H1 (cell line): ENCODE measurements around the gene LRRIQ4. TPM values are rescaled to one million over a fixed set of nuclear protein-coding genes. Genes with fewer than 3 reads are reported as not detected.

Experiments
- BACH1 ChIP-seq: IDR thresholded peaks from 2 replicates; pipeline ENCODE4 v1.6.1; 2012; ENCODE audit warnings: low read length, improper control_type of control experiment
- CHD2 ChIP-seq: IDR thresholded peaks from 2 replicates; pipeline ENCODE4 v1.6.1; 2012; ENCODE audit warnings: low read length, improper control_type of control experiment
- EP300 ChIP-seq, 2 experiments: IDR thresholded peaks; 1 replicate in 1 of 2; 2 replicates in 1 of 2; pipeline ENCODE4 v1.6.1; 2011 to 2012; ENCODE audit warnings: low read depth in 2 of 2, low read length in 2 of 2, mild to moderate bottlenecking in 2 of 2, borderline replicate concordance in 1 of 2, inconsistent platforms in 1 of 2, moderate library complexity in 1 of 2
- EZH2 ChIP-seq: fragments of 200-600 bp; sonication (generic); IDR thresholded peaks from 2 replicates; pipeline ENCODE4 v1.7.1; 2012; ENCODE audit warnings: low read depth, mild to moderate bottlenecking, moderate library complexity, low read length, inconsistent platforms; ENCODE audit not compliant: severe bottlenecking
- HDAC6 ChIP-seq: IDR thresholded peaks from one replicate; pipeline ENCODE4 v1.7.1; 2012; ENCODE audit warnings: low read depth, mild to moderate bottlenecking, inconsistent platforms, low read length, moderate library complexity
- POLR2A ChIP-seq, 2 experiments: IDR thresholded peaks; 1 replicate in 1 of 2; 2 replicates in 1 of 2; pipeline ENCODE4 v1.6.1; 2011; ENCODE audit warnings: low read depth in 2 of 2, low read length in 2 of 2, mild to moderate bottlenecking in 2 of 2; ENCODE audit errors: control extremely low read depth in 1 of 2
- RBBP5 ChIP-seq: IDR thresholded peaks from 2 replicates; pipeline ENCODE4 v1.7.1; 2012; ENCODE audit warnings: low read depth, mild to moderate bottlenecking, inconsistent platforms, low read length, moderate library complexity, borderline replicate concordance
- RNF2 ChIP-seq: fragments of 200-900, 300-1000 bp; sonication (generic); IDR thresholded peaks from 2 replicates; pipeline ENCODE4 v1.7.1; 2016; ENCODE audit warnings: borderline replicate concordance, low read depth, mild to moderate bottlenecking, antibody characterized with exemption, low read length; ENCODE audit not compliant: poor library complexity, severe bottlenecking; ENCODE audit errors: missing control alignments
- TAF7 ChIP-seq: optimal IDR thresholded peaks from 2 replicates; pipeline ENCODE3; 2011; ENCODE audit warnings: low read depth, mild to moderate bottlenecking, inconsistent platforms, low read length, moderate library complexity, borderline replicate concordance
- polyA plus RNA-seq, 7 experiments: library from polyadenylated mRNA; depleted of rRNA in 3 of 7; stranded (reverse) in 5 of 7; unstranded in 2 of 7; fragments of >200 nt in 5 of 7; fragments of 200-250 nt in 2 of 7; gene quantifications; 1 replicate in 5 of 7; 2 replicates in 1 of 7; 4 replicates in 1 of 7; pipeline versions ENCODE4 v1.2.1 to v1.2.3, GENCODE V29; 2011 to 2013; ENCODE audit warnings: missing spikeins in 2 of 7, mixed read lengths in 2 of 7
- total RNA-seq: library from RNA; stranded (reverse); fragmentation: NEBNext Ultra II Directional; extraction: Animal tissue kit (Norgen Biotek cat#: 25700); gene quantifications from 2 replicates; pipeline ENCODE4 v1.2.1, GENCODE V29; 2021
- TF ChIP-seq, protein P1 (sequence below): fragments of 300-600 bp; sonication (generic); IDR thresholded peaks from 2 replicates; pipeline ENCODE4 v1.7.1; 2012; ENCODE audit warnings: low read length, moderate library complexity, mild to moderate bottlenecking, inconsistent platforms; ENCODE audit not compliant: insufficient replicate concordance

The LRRIQ4 gene
- total and polyA plus RNA-seq, 2 of the 8 experiments (the other 6 are each of a cell fraction or from before 2014, with no cell fraction given), result 0.08 TPM; not detected in 1

DNA sequence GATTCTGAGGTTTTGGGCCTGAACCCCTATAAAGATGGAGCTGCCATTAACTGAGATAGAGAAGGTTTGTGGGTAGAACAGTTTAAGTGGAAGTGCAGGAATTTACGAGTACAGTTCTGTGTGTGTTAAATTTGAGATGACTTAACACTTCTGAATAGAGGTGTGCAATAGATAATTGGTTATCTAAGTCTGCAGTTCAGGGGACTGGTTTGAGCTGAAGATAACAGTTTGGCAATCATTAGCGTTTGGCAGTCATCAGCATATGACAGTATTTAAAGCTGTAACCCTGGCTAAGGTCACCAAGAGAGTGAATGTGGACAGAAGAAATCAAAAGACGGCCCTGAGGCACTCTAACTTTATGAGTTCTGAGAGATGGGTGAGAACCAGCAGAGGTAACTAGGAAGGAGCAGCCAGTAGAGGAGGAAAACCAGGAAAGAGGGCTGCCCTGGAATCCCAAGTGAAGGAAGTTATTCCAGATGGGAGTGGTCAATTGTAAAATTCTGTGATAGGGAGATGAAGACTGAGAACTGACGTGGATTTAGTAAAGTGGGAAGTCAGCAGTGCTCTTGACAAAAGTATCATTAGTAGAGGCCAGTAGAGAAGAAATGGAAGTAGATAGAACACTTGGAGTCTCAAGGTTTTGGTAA is 31.3 kb upstream of the LRRIQ4 start (continued):
- TF ChIP-seq, protein P1, sequence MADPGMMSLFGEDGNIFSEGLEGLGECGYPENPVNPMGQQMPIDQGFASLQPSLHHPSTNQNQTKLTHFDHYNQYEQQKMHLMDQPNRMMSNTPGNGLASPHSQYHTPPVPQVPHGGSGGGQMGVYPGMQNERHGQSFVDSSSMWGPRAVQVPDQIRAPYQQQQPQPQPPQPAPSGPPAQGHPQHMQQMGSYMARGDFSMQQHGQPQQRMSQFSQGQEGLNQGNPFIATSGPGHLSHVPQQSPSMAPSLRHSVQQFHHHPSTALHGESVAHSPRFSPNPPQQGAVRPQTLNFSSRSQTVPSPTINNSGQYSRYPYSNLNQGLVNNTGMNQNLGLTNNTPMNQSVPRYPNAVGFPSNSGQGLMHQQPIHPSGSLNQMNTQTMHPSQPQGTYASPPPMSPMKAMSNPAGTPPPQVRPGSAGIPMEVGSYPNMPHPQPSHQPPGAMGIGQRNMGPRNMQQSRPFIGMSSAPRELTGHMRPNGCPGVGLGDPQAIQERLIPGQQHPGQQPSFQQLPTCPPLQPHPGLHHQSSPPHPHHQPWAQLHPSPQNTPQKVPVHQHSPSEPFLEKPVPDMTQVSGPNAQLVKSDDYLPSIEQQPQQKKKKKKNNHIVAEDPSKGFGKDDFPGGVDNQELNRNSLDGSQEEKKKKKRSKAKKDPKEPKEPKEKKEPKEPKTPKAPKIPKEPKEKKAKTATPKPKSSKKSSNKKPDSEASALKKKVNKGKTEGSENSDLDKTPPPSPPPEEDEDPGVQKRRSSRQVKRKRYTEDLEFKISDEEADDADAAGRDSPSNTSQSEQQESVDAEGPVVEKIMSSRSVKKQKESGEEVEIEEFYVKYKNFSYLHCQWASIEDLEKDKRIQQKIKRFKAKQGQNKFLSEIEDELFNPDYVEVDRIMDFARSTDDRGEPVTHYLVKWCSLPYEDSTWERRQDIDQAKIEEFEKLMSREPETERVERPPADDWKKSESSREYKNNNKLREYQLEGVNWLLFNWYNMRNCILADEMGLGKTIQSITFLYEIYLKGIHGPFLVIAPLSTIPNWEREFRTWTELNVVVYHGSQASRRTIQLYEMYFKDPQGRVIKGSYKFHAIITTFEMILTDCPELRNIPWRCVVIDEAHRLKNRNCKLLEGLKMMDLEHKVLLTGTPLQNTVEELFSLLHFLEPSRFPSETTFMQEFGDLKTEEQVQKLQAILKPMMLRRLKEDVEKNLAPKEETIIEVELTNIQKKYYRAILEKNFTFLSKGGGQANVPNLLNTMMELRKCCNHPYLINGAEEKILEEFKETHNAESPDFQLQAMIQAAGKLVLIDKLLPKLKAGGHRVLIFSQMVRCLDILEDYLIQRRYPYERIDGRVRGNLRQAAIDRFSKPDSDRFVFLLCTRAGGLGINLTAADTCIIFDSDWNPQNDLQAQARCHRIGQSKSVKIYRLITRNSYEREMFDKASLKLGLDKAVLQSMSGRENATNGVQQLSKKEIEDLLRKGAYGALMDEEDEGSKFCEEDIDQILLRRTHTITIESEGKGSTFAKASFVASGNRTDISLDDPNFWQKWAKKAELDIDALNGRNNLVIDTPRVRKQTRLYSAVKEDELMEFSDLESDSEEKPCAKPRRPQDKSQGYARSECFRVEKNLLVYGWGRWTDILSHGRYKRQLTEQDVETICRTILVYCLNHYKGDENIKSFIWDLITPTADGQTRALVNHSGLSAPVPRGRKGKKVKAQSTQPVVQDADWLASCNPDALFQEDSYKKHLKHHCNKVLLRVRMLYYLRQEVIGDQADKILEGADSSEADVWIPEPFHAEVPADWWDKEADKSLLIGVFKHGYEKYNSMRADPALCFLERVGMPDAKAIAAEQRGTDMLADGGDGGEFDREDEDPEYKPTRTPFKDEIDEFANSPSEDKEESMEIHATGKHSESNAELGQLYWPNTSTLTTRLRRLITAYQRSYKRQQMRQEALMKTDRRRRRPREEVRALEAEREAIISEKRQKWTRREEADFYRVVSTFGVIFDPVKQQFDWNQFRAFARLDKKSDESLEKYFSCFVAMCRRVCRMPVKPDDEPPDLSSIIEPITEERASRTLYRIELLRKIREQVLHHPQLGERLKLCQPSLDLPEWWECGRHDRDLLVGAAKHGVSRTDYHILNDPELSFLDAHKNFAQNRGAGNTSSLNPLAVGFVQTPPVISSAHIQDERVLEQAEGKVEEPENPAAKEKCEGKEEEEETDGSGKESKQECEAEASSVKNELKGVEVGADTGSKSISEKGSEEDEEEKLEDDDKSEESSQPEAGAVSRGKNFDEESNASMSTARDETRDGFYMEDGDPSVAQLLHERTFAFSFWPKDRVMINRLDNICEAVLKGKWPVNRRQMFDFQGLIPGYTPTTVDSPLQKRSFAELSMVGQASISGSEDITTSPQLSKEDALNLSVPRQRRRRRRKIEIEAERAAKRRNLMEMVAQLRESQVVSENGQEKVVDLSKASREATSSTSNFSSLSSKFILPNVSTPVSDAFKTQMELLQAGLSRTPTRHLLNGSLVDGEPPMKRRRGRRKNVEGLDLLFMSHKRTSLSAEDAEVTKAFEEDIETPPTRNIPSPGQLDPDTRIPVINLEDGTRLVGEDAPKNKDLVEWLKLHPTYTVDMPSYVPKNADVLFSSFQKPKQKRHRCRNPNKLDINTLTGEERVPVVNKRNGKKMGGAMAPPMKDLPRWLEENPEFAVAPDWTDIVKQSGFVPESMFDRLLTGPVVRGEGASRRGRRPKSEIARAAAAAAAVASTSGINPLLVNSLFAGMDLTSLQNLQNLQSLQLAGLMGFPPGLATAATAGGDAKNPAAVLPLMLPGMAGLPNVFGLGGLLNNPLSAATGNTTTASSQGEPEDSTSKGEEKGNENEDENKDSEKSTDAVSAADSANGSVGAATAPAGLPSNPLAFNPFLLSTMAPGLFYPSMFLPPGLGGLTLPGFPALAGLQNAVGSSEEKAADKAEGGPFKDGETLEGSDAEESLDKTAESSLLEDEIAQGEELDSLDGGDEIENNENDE, result no peak
- TF ChIP-seq CHD2 (no peak), EZH2 (no peak), BACH1 (no peak), RBBP5 (no peak), EP300 (IDR thresholded peaks at IDR 0.05; ENCODE audit: borderline replicate concordance in 1 of 2, low read depth in 2 of 2, low read length in 2 of 2) (no peak), RNF2 (no peak), POLR2A (IDR thresholded peaks at IDR 0.05; ENCODE audit: control extremely low read depth in 1 of 2, low read depth in 2 of 2, low read length in 2 of 2) (no peak), TAF7 (no peak), HDAC6 (no peak)
